ENCODE results near the gene ITPRIPL1.

ITPRIPL1 gene

GRCh38 chr2:96333708-96334107, 8.6 kb downstream of the ITPRIPL1 start:
- no peak for TF ChIP-seq CTCF (conservative IDR thresholded peaks at IDR 0.05)
- no peak overlapping the region for H3K27ac ChIP-seq

- TF ChIP-seq CTCF (conservative IDR thresholded peaks at IDR 0.05), result no peak
- H3K27ac ChIP-seq, result peak overlapping the region; percentile 85
Observed at GRCh38 chr2:96336104-96336775, 11.1 kb downstream of the ITPRIPL1 start.

- H3K27ac ChIP-seq, result peak overlapping the region; percentile 85; the same call in 1 of the 2 replicates
Observed at GRCh38 chr2:96336873-96337272, 11.8 kb downstream of the ITPRIPL1 start.

GRCh38 chr2:96340493-96341414, 15.6 kb downstream of the ITPRIPL1 start:
- peak overlapping the region; percentile 66 for H3K27ac ChIP-seq
- TF ChIP-seq CTCF (conservative IDR thresholded peaks at IDR 0.05), result no peak

More at GRCh38 chr2:96336873-96337272, 11.8 kb downstream of the ITPRIPL1 start:
- TF ChIP-seq CTCF (conservative IDR thresholded peaks at IDR 0.05), result no peak

- TF ChIP-seq CTCF (conservative IDR thresholded peaks at IDR 0.05), result no peak
- H3K27ac ChIP-seq, result peak overlapping the region; percentile 66
Observed at GRCh38 chr2:96341641-96342040, 16.5 kb downstream of the ITPRIPL1 start.

GRCh38 chr2:96342085-96342484, 17.0 kb downstream of the ITPRIPL1 start:
- H3K27ac ChIP-seq, result peak overlapping the region; percentile 66; the same call in 1 of the 2 replicates
- no peak for TF ChIP-seq CTCF (conservative IDR thresholded peaks at IDR 0.05)

- no peak overlapping the region for H3K27ac ChIP-seq
Observed at GRCh38 chr2:96344011-96344410, 18.9 kb downstream of the ITPRIPL1 start.

More at GRCh38 chr2:96344011-96344410, 18.9 kb downstream of the ITPRIPL1 start:
- TF ChIP-seq CTCF (conservative IDR thresholded peaks at IDR 0.05), result no peak
